ENCODE results near the gene BLVRB. TPM values are rescaled to one million over a fixed set of nuclear protein-coding genes. Genes with fewer than 3 reads are reported as not detected.

The BLVRB gene
- polyA plus RNA-seq, 1 of the 3 experiments (the other 2 are of a cell fraction): 85.9 TPM

GRCh38 chr19:40502647-40503319, 37.2 kb upstream of the BLVRB start (continued):
- no peak for TF ChIP-seq USF2 (IDR thresholded peaks at IDR 0.05; ENCODE audit: borderline replicate concordance, low read depth, low read length)
- no peak for TF ChIP-seq EP300 (IDR thresholded peaks at IDR 0.05; ENCODE audit: borderline replicate concordance in 1 of 2, low read depth in 1 of 2, low read length in 1 of 2)
- no peak for TF ChIP-seq MEF2A (IDR thresholded peaks at IDR 0.05; ENCODE audit: borderline replicate concordance, low read depth)
- no peak for TF ChIP-seq PBX3 (IDR thresholded peaks at IDR 0.05)
- TF ChIP-seq TCF12 (IDR thresholded peaks at IDR 0.05): no peak

- DNase-seq: no peak
- H3F3A ChIP-seq (replicated peaks; ENCODE audit: insufficient read depth): no peaks in the 10 kb centered on the region
Measured at GRCh38 chr19:40502081-40502480, 36.5 kb upstream of the BLVRB start.

More at GRCh38 chr19:40502081-40502480, 36.5 kb upstream of the BLVRB start:
- H3K9me3 ChIP-seq: no peaks in the 10 kb centered on the region
- ChIA-PET POLR2A (interaction anchor here (0.5 kb wide), 1 partner anchor 284 kb away, joined by 3 read pairs; no protein-coding TSS in a partner anchor), CTCF (interaction anchor here (1.1 kb wide), 1 partner anchor 19 kb away, joined by 3 read pairs; no protein-coding TSS in a partner anchor)
- no peaks in the 10 kb centered on the region for H3K4me1 ChIP-seq (ENCODE audit: control insufficient read depth in 1 of 2, insufficient read depth in 2 of 2, low read depth in 1 of 2, low read length in 1 of 2)
- H3K36me3 ChIP-seq (replicated peaks in 1 of 2; ENCODE audit: control insufficient read depth in 1 of 2, insufficient read depth in 2 of 2, low read length in 1 of 2): no peaks in the 10 kb centered on the region
- H3K27ac ChIP-seq (ENCODE audit: low read depth in 2 of 2, low read length in 1 of 2): no peak overlapping the region
- H3K9ac ChIP-seq: no peak overlapping the region
- TF ChIP-seq CTCF (IDR thresholded peaks at IDR 0.05) (no peak), TAF1 (IDR thresholded peaks at IDR 0.05; ENCODE audit: borderline replicate concordance, low read depth, low read length) (no peak), SMC3 (IDR thresholded peaks at IDR 0.05; ENCODE audit: low read depth, low read length) (no peak), MXI1 (IDR thresholded peaks at IDR 0.05; ENCODE audit: low read depth, low read length) (no peak), USF1 (IDR thresholded peaks at IDR 0.05; ENCODE audit: borderline replicate concordance, low read depth) (no peak), EZH2phosphoT487 (IDR thresholded peaks at IDR 0.05; ENCODE audit: borderline replicate concordance, low read depth) (no peak), USF2 (IDR thresholded peaks at IDR 0.05; ENCODE audit: borderline replicate concordance, low read depth, low read length) (no peak), TCF12 (IDR thresholded peaks at IDR 0.05) (no peak), ELF1 (IDR thresholded peaks at IDR 0.05) (no peak), IRF3 (IDR thresholded peaks at IDR 0.05; ENCODE audit: low read depth, low read length) (no peak), FOXM1 (IDR thresholded peaks at IDR 0.05; ENCODE audit: low read depth) (no peak), EP300 (IDR thresholded peaks at IDR 0.05; ENCODE audit: borderline replicate concordance in 1 of 2, low read depth in 1 of 2, low read length in 1 of 2) (no peak), RAD21 (IDR thresholded peaks at IDR 0.05; ENCODE audit: low read length) (no peak), TEAD4 (IDR thresholded peaks at IDR 0.05; ENCODE audit: borderline replicate concordance, insufficient read depth) (no peak)
- H2AFZ ChIP-seq (ENCODE audit: low read depth): no peak overlapping the region
- no peaks in the 10 kb centered on the region for H4K20me1 ChIP-seq (ENCODE audit: insufficient read depth)
- H3K4me3 ChIP-seq (ENCODE audit: low read depth in 2 of 2, low read length in 1 of 2): no peak overlapping the region
- WGBS (ENCODE audit: low lambda C conversion rate): 78% methylated on average over 11 of the region's 13 CpGs
- no peaks in the 10 kb centered on the region for H3K79me2 ChIP-seq (ENCODE audit: insufficient read depth)
- no peak overlapping the region for H3K4me2 ChIP-seq
- no peaks in the 10 kb centered on the region for H3K27me3 ChIP-seq (ENCODE audit: insufficient read depth)
- no peaks in the 10 kb centered on the region for H3K9me2 ChIP-seq

Data from SK-N-SH (cell line).